ENCODE results near the gene OR9G4. TPM values are rescaled to one million over a fixed set of nuclear protein-coding genes. Genes with fewer than 3 reads are reported as not detected.
A peak's percentile ranks its signal among the peaks of the same experiment; 100 is the strongest.

The OR9G4 gene
- total RNA-seq, 1 donor from 2014 or later, result not detected

DNA sequence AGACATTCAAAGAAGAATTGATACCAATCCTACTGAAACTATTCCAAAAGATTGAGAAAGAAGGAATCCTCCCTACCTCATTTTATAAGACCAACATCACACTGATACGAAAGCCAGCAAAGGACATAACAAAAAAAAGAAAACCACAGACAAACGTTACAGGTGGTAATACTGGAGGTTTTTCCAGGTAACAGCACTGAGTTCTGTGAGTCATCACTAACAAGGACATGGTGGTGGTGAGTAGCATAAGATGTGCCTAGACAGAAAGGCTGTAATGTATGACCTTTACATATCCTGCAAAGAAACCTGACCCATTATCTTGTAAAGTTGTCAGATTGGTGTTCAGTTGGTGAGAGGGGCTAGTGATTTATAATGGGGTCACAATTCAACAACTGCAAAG, 34.3 kb downstream of the OR9G4 start:
- Histone ChIP-seq H3K4me1 (no peaks in the 10 kb centered on the region), H3K27me3 (no peaks in the 10 kb centered on the region), H3K4me3 (no peak overlapping the region), H3K9me3 (no peaks in the 10 kb centered on the region), H3K36me3 (no peaks in the 10 kb centered on the region), H3K27ac (no peak overlapping the region)
- intact Hi-C loops (cut with DNase I), result no loop called here
- TF ChIP-seq, protein P1, sequence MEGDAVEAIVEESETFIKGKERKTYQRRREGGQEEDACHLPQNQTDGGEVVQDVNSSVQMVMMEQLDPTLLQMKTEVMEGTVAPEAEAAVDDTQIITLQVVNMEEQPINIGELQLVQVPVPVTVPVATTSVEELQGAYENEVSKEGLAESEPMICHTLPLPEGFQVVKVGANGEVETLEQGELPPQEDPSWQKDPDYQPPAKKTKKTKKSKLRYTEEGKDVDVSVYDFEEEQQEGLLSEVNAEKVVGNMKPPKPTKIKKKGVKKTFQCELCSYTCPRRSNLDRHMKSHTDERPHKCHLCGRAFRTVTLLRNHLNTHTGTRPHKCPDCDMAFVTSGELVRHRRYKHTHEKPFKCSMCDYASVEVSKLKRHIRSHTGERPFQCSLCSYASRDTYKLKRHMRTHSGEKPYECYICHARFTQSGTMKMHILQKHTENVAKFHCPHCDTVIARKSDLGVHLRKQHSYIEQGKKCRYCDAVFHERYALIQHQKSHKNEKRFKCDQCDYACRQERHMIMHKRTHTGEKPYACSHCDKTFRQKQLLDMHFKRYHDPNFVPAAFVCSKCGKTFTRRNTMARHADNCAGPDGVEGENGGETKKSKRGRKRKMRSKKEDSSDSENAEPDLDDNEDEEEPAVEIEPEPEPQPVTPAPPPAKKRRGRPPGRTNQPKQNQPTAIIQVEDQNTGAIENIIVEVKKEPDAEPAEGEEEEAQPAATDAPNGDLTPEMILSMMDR (IDR thresholded peaks at IDR 0.05), result no peak
- DNase-seq, result no peak
- no peak for ATAC-seq

DNA sequence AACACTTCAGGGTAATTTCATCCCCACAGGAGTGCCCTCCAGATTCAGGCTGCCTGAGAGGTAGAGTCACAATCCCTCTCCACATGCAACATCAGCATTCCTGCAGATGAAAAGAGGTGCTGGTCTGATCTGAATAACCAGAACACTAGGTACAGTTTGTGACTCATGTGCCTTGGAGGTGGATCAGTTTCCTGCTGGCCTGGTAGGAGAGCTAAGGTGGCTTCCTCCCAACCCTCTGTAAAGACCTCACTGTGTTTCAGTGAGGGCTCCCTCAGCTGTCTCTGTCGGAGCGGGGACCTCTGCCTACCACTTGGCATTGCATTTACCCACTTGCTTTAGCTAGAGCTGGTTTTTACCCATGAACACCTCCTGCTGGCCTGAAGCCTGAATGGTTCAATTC, 42.0 kb downstream of the OR9G4 start:
- no peaks in the 10 kb centered on the region for H3K4me1 ChIP-seq

DNA sequence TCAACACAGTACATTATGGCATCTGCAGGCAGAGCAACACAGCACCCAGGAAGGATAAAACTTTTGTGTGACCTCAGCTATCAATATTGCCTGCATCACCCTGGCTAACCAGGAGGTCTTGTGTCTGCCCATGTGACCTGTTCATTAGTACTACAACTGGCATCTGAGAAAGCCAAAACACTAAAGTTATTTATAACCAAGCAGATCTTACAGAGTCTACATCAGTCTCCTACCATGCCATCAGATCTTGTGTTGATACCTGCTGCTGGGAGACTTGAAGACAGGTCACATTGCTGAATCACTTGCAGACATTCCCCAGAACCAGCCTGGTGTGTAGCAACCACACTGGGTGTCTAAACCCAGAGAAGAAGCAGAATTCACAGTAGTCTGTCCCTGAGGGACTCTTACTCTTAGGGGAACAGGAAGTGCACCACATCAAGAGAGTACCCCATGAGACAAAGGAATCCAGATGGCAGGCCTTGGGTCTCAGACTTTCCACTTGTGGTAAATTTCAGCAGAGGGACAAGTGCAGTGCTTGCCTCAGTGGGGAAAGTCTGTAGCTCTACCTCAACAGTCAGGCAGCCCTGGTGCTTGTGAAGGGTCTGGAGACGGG, 42.6 kb downstream of the OR9G4 start:
- DNase-seq (no peak), ATAC-seq (no peak)
- no peak overlapping the region for H3K27ac ChIP-seq
- intact Hi-C loops (cut with DNase I), result no loop called here
- H3K9me3 ChIP-seq, result no peaks in the 10 kb centered on the region
- H3K36me3 ChIP-seq, result no peaks in the 10 kb centered on the region
- no peaks in the 10 kb centered on the region for H3K27me3 ChIP-seq
- TF ChIP-seq, protein P1 (IDR thresholded peaks at IDR 0.05), result no peak
- no peaks in the 10 kb centered on the region for H3K4me1 ChIP-seq
- no peak overlapping the region for H3K4me3 ChIP-seq

More for the DNA sequence above, 42.0 kb downstream of the OR9G4 start:
- ATAC-seq, result no peak
- no peak overlapping the region for H3K27ac ChIP-seq
- no peaks in the 10 kb centered on the region for H3K9me3 ChIP-seq
- DNase-seq, result no peak
- no peaks in the 10 kb centered on the region for H3K27me3 ChIP-seq
- no peak overlapping the region for H3K4me3 ChIP-seq
- no peaks in the 10 kb centered on the region for H3K36me3 ChIP-seq
- intact Hi-C loops (cut with DNase I), result no loop called here
- TF ChIP-seq, protein P1 (IDR thresholded peaks at IDR 0.05), result no peak

DNA sequence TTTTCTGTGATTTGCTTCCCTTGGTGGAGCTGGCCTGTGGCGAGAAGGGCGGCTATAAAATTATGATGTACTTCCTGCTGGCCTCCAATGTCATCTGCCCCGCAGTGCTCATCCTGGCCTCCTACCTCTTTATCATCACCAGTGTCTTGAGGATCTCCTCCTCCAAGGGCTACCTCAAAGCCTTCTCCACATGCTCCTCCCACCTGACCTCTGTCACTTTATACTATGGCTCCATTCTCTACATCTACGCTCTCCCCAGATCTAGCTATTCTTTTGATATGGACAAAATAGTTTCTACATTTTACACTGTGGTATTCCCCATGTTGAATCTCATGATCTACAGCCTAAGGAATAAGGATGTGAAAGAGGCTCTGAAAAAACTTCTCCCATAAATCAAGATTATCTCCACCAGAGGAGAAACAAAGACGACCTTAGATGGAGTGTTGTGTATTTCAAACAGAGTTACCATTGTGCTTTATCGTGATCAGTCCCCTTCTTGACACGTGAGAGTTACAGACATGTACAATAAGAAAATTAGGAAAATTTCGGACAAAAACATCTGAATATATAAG, 47.5 kb downstream of the OR9G4 start:
- no peak overlapping the region for H3K27ac ChIP-seq
- no peak overlapping the region for H3K4me3 ChIP-seq
- TF ChIP-seq, protein P1 (IDR thresholded peaks at IDR 0.05), result no peak
- DNase-seq, result no peak
- H3K36me3 ChIP-seq, result no peaks in the 10 kb centered on the region
- H3K27me3 ChIP-seq, result no peaks in the 10 kb centered on the region
- H3K9me3 ChIP-seq, result no peaks in the 10 kb centered on the region
- peak; percentile 41 for ATAC-seq
- no peaks in the 10 kb centered on the region for H3K4me1 ChIP-seq
- intact Hi-C loops (cut with DNase I), result no loop called here

DNA sequence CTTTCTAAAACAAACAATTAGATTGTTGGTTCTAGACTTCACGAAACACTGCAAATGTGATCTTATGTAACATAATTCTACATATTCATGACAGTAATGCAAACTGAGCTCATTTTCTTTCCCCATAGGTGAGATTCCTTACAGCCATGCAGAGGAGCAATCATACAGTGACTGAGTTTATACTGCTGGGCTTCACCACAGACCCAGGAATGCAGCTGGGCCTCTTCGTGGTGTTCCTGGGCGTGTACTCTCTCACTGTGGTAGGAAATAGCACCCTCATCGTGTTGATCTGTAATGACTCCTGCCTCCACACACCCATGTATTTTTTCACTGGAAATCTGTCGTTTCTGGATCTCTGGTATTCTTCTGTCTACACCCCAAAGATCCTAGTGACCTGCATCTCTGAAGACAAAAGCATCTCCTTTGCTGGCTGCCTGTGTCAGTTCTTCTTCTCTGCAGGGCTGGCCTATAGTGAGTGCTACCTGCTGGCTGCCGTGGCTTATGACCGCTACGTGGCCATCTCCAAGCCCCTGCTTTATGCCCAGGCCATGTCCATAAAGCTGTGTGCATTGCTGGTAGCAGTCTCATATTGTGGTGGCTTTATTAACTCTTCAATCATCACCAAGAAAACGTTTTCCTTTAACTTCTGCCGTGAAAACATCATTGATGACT, 48.1 kb downstream of the OR9G4 start:
- H3K4me1 ChIP-seq, result no peaks in the 10 kb centered on the region
- H3K36me3 ChIP-seq, result no peaks in the 10 kb centered on the region
- DNase-seq (no peak), ATAC-seq (peak; percentile 57)
- no peaks in the 10 kb centered on the region for H3K27me3 ChIP-seq
- no peaks in the 10 kb centered on the region for H3K9me3 ChIP-seq
- TF ChIP-seq, protein P1 (IDR thresholded peaks at IDR 0.05), result no peak
- H3K4me3 ChIP-seq, result no peak overlapping the region
- intact Hi-C loops (cut with DNase I), result no loop called here
- no peak overlapping the region for H3K27ac ChIP-seq
